Upper lobe of right lung (tissue), 1 donor: ENCODE results near the gene CALHM2. TPM values are rescaled to one million over a fixed set of nuclear protein-coding genes. Genes with fewer than 3 reads are reported as not detected.

Experiments used
- ATAC-seq: fragments of 200-7000 bp; cut with Tn5 transposase; one replicate; pipeline ENCODE4 v1.9.1; 2020; ENCODE audit warnings: mild to moderate bottlenecking, moderate library complexity
- DNase-seq: peaks from one replicate; pipeline ENCODE4 v3.0.0-alpha.2; 2020
- H3K27ac ChIP-seq: fragments of 200-600 bp; one replicate; pipeline ENCODE4 v1.8.0; 2022
- H3K27me3 ChIP-seq: fragments of 200-600 bp; one replicate; pipeline ENCODE4 v1.8.0; 2022; ENCODE audit warnings: mild to moderate bottlenecking
- H3K36me3 ChIP-seq: fragments of 200-600 bp; one replicate; pipeline ENCODE4 v1.8.0; 2022
- H3K4me1 ChIP-seq: fragments of 200-600 bp; one replicate; pipeline ENCODE4 v1.8.0; 2022
- H3K4me3 ChIP-seq: fragments of 200-600 bp; one replicate; pipeline ENCODE4 v1.8.0; 2022; ENCODE audit warnings: mild to moderate bottlenecking
- H3K9me3 ChIP-seq: fragments of 200-600 bp; one replicate; pipeline ENCODE4 v1.8.0; 2022
- CTCF ChIP-seq: fragments of 200-600 bp; IDR thresholded peaks from one replicate; pipeline ENCODE4 v1.8.0; 2022; ENCODE audit warnings: antibody characterized with exemption
- intact Hi-C: fragments of 100-400 bp; cut with DNase I; formaldehyde crosslinking; loops from one replicate; pipeline ENCODE4 v1.11.0; 2022
- total RNA-seq: library from RNA; stranded (reverse); fragmentation: NEBNext Ultra II Directional; extraction: Animal tissue kit (Norgen Biotek cat#: 25700); gene quantifications from one replicate; pipeline ENCODE4 v1.2.1, GENCODE V29; 2021
- donor health status: DM: no; HTN: yes; CAD: no; lungs with severe emphysema.

CALHM2 gene
- total RNA-seq, 1 donor from 2014 or later: 29.4 TPM

- intact Hi-C loops: no loop called here
- Histone ChIP-seq H3K36me3 (peaks cover 75% of the 10 kb centered on the region), H3K4me3 (no peak overlapping the region), H3K9me3 (no peaks in the 10 kb centered on the region), H3K4me1 (no peaks in the 10 kb centered on the region), H3K27ac (no peak overlapping the region), H3K27me3 (no peaks in the 10 kb centered on the region)
- TF ChIP-seq CTCF: no peak
- DNase-seq (no peak), ATAC-seq (peak; percentile 62)
Measured at GRCh38 chr10:103431902-103432301, 20.3 kb downstream of the CALHM2 start.

- intact Hi-C loops: no loop called here
Measured at GRCh38 chr10:103429647-103430046, 22.5 kb downstream of the CALHM2 start.

GRCh38 chr10:103428989-103429643, 23.1 kb downstream of the CALHM2 start:
- H3K36me3 ChIP-seq: peaks cover 72% of the 10 kb centered on the region
- ATAC-seq (no peak), DNase-seq (no peak)
- H3K4me1 ChIP-seq: no peaks in the 10 kb centered on the region
- no peaks in the 10 kb centered on the region for H3K27me3 ChIP-seq
- no peak overlapping the region for H3K27ac ChIP-seq
- no peak for TF ChIP-seq CTCF
- no peak overlapping the region for H3K4me3 ChIP-seq
- intact Hi-C loops: no loop called here
- H3K9me3 ChIP-seq: no peaks in the 10 kb centered on the region

More at GRCh38 chr10:103429647-103430046, 22.5 kb downstream of the CALHM2 start:
- H3K36me3 ChIP-seq: peaks cover 72% of the 10 kb centered on the region
- no peaks in the 10 kb centered on the region for H3K9me3 ChIP-seq
- no peak overlapping the region for H3K4me3 ChIP-seq
- no peaks in the 10 kb centered on the region for H3K4me1 ChIP-seq
- no peak for DNase-seq
- no peak for ATAC-seq
- TF ChIP-seq CTCF: no peak
- H3K27me3 ChIP-seq: no peaks in the 10 kb centered on the region
- H3K27ac ChIP-seq: no peak overlapping the region

GRCh38 chr10:103427866-103428265, 24.3 kb downstream of the CALHM2 start:
- H3K9me3 ChIP-seq: no peaks in the 10 kb centered on the region
- no peak overlapping the region for H3K4me3 ChIP-seq
- H3K27ac ChIP-seq: no peak overlapping the region
- DNase-seq (no peak), ATAC-seq (no peak)
- H3K27me3 ChIP-seq: no peaks in the 10 kb centered on the region
- TF ChIP-seq CTCF: no peak
- no peaks in the 10 kb centered on the region for H3K4me1 ChIP-seq
- intact Hi-C loops: no loop called here
- H3K36me3 ChIP-seq: peaks cover 72% of the 10 kb centered on the region

GRCh38 chr10:103423748-103424147, 28.4 kb downstream of the CALHM2 start:
- Histone ChIP-seq H3K27ac (no peak overlapping the region), H3K27me3 (no peaks in the 10 kb centered on the region), H3K36me3 (peaks cover 86% of the 10 kb centered on the region), H3K9me3 (no peaks in the 10 kb centered on the region), H3K4me1 (no peaks in the 10 kb centered on the region), H3K4me3 (no peak overlapping the region)
- TF ChIP-seq CTCF: no peak
- DNase-seq (no peak), ATAC-seq (no peak)
- intact Hi-C loops: no loop called here

GRCh38 chr10:103419101-103419500, 33.1 kb downstream of the CALHM2 start:
- Histone ChIP-seq H3K27ac (no peak overlapping the region), H3K36me3 (peaks cover 98% of the 10 kb centered on the region), H3K9me3 (no peaks in the 10 kb centered on the region), H3K27me3 (no peaks in the 10 kb centered on the region), H3K4me3 (no peak overlapping the region), H3K4me1 (no peaks in the 10 kb centered on the region)
- intact Hi-C loops: no loop called here
- DNase-seq: no peak
- no peak for TF ChIP-seq CTCF
- ATAC-seq: no peak
